ACHN (cell line): Measurements from ENCODE around the gene ADCY6.

Experiments
- DNase-seq: peaks from one replicate; pipeline ENCODE4 v3.0.0-alpha.2; 2015
- in situ Hi-C: cut with HindIII; loops from 2 replicates; pipeline ENCODE4 v1.10.0; 2017; ENCODE audit warnings: low sequenced_read_pairs, low pct_ligation_motif_present, low pct_unique_long_range_greater_than_20kb

Gene ADCY6

DNA sequence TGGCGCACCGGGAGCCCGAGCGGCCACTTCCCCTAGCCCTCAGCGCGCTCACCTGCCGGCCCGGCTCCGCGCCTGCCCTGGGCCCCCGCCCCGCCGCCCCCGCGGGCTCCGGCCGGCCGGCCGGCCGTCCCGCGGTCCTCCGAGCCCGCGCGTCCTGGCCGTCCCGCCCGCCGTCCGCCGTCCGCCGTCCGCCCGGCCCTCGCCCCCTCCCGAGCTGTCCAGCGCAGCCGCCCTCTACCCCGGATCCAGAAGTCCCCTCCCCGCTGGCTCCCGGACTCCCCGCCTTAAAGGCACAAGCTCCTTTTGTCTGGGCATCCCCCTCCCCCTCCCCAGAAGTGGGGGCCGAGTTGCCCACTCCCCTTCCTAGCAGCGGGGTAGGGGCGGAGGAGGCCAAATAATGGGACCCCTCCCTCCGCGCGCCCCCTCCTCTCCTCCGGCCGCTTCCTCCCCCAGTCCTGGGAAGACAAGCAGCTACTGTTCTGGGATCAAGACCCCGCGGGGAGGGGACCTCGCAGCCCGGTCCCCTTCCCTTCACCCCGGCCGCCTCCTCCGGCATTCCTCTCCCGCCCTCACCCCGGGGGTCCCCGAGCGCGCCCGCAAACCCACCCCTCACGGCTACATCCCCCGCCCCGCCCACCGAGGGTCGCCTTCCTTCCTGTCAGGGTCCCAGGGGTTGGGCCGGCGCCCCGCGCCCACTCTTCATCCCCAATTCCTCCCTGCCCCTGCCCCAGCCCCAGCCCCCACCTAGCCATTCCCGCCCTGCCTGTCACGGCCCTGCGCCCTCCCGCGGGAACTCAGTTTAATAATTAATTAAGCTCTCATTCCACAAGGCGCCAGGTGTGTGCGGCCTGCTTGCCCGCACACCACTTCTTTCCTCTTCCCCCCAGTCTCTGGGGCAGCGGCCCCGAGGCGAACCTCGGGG, at the start of gene ADCY6:
Gene ADCY6, minus strand, starts transcription at position 236 of the 922 bp plus-strand sequence. CDS start 5,655 bp downstream, outside the sequence.
- in situ Hi-C loops: no loop called here
- DNase-seq: peak; percentile 85

- no peak for DNase-seq
- in situ Hi-C loops: no loop called here
These were observed 49.2 kb upstream of the ADCY6 start for GRCh38 chr12:48838048-48838447.

- no peak for DNase-seq
- in situ Hi-C loops: no loop called here
These were observed 43.6 kb upstream of the ADCY6 start for GRCh38 chr12:48832321-48833060.

DNA sequence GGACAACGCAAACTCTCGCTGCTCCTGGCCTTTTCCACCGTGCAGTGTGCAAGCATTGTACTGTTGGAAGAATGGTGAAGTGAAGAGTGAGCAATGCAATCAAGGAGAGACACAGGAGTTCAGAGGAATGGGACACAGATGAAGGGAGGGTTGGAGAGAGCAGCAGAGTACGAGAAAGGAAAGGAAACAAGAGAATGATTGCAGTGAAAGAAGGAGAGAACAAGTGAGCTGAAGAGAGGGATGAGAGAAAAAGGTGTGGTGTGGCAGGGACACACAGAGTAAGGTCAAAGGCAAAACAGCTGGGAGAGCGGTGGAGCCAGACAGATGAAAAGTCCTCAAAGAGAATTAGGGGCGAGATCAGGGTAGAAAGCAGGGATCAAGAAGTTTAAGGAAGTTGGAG, 42.4 kb upstream of the ADCY6 start:
- in situ Hi-C loops: no loop called here
- no peak for DNase-seq

GRCh38 chr12:48828841-48829575, 40.1 kb upstream of the ADCY6 start:
- no peak for DNase-seq
- in situ Hi-C loops: no loop called here

- no peak for DNase-seq
- in situ Hi-C loops: no loop called here
These were observed 39.4 kb upstream of the ADCY6 start for GRCh38 chr12:48828293-48828692.

DNA sequence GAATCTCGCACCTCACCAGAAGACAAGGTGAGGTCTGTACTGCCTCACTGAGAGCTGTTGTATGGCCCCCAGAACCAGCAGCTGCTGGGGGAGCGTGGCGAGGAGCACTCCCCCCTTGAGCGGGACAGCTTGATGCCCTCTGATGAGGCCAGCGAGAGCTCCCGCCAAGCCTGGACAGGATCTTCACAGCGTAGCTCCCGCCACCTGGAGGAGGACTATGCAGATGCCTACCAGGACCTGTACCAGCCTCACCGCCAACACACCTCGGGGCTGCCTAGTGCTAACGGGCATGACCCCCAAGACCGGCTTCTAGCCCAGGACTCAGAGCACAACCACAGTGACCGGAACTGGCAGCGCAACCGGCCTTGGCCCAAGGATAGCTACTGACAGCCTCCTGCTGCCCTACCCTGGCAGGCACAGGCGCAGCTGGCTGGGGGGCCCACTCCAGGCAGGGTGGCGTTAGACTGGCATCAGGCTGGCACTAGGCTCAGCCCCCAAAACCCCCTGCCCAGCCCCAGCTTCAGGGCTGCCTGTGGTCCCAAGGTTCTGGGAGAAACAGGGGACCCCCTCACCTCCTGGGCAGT, 38.7 kb upstream of the ADCY6 start:
- in situ Hi-C loops: no loop called here

DNA sequence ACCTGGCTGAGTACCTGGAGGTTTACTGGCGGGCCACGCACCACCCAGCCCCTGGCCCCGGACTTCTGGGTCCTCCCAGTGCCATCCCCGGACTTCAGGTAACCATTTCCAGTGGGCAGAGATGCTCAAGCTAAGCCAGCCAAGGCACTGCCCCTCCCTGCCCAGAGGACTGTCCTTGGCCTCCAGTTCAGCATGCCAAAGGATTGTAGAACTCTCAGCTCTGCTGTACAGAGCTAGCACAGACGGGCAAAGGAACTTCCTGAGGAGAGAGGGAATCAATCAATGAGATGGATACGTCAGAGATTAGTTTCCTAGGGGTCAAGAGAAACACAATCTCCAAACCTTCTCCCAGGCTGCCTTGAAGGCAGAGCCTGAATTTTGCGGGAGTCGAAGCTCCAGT, 38.1 kb upstream of the ADCY6 start:
- no peak for DNase-seq
- in situ Hi-C loops: no loop called here

More for the DNA sequence above, 38.7 kb upstream of the ADCY6 start:
- DNase-seq: no peak

DNA sequence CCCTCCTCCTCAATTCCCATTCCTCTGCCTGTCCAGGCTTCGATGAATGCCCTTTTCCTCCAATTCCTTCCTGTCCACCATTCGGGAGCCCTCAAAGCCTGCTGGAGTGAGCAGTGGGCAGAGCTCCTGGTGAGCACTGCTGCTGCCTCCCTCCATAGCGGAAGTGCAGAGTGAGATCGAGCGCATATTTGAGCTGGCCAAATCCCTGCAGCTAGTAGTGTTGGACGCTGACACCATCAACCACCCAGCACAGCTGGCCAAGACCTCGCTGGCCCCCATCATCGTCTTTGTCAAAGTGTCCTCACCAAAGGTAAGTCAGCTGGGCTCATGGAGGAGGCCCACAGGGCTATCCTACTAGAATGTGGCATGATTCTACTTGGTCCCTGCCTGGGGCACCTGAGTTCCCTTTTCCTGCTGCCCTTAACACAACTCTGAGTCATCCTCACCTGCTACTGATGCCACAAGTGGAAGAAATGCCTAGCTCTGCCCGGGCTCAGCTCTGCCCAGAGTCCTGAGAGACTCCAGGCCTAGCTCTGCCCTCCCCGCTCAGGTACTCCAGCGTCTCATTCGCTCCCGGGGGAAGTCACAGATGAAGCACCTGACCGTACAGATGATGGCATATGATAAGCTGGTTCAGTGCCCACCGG, 37.4 kb upstream of the ADCY6 start:
- no peak for DNase-seq
- in situ Hi-C loops: no loop called here

GRCh38 chr12:48824905-48825304, 36.0 kb upstream of the ADCY6 start:
- in situ Hi-C loops: no loop called here
- no peak for DNase-seq

- DNase-seq: no peak
- in situ Hi-C loops: no loop called here
These were observed 35.2 kb upstream of the ADCY6 start for GRCh38 chr12:48824112-48824511.

GRCh38 chr12:48823281-48823680, 34.4 kb upstream of the ADCY6 start:
- in situ Hi-C loops: no loop called here
- DNase-seq: no peak

- in situ Hi-C loops: no loop called here
- DNase-seq: no peak
These were observed 33.8 kb upstream of the ADCY6 start for GRCh38 chr12:48822711-48823110.

GRCh38 chr12:48822139-48822538, 33.2 kb upstream of the ADCY6 start:
- DNase-seq: no peak
- in situ Hi-C loops: no loop called here

DNA sequence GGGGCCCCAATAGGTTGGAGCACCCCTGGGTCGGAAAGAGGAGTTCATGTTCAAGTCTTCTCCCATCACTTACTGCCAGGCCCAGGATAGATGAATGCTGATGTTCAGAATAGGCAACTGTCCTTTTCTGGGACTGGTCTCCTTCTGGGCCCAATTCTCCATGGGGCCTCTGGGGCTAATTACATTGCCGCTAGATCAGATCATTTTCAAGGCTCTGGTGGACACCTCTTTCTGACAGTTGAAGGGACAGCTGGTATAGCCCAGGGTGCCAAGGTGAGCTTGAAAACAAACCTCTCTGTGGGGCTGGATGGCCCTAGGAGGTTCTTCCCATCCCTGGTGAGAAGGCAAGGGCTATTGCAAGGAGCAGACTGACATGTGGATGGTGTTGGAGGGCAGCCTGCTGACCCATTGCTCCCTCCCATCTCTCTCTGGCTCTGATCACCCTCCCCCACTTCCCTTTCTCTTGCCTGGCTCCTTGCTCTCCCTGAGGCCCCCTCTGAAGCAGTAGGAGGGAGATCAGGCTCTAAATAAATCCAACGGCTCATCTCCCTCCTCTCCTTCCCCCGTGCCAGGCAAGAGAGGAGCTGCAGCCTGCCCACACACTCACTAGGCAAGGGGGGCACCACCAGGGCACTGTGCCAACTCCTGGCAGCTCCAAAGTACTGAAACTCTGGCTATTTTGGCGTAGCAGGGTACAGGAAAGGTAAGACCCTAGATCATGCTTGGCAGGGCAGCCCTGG, 31.3 kb upstream of the ADCY6 start:
- DNase-seq: no peak
- in situ Hi-C loops: no loop called here

DNA sequence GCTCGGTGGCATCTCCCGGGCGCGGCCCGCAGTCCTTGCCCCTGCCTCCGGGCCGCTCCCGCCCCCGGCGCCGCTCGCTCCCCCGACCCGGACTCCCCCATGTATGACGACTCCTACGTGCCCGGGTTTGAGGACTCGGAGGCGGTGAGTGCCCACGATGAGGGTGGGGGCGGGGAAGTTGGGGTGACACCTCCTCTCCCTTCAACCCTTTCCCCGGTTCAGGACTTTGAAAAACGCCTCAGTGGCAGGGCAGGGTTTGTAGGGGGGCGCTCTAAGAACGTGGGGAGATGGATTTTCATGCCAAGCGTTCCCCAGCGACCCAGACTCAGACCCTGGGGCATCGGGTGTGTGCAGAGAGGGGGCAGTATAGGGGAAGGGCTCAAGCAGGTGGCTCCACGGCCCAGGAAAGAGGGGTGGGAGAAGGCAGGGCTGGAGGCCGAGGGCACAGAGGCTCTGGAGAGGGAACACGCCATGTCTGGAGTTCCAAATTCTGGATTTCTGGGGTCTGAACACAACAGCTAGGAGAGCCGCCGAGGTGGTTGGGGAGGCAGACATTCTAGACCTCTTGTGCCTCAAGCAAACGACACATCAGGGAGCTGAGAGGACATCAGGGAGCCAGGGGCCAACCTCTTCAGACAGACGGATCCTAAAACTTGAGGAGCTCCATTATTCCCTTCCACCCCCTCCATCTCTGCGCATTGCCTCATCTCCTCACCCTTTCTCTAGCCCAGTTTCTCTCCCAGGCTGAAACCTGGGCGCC, 30.1 kb upstream of the ADCY6 start:
- no peak for DNase-seq
- in situ Hi-C loops: no loop called here
